WI38 (cell line): ENCODE data around the gene NT5DC3.

ENCODE experiments used
- H3K4me3 ChIP-seq: 2 replicates; pipeline ENCODE4 v1.5.1; 2011; ENCODE audit warnings: low read depth, mild to moderate bottlenecking, control low read depth, low read length
- CTCF ChIP-seq: IDR thresholded peaks from 2 replicates; pipeline ENCODE4 v1.5.1; 2012; ENCODE audit warnings: low read depth, mild to moderate bottlenecking, control low read depth, low read length

The NT5DC3 gene

GRCh38 chr12:103830730-103831320 lies 10.2 kb downstream of the NT5DC3 start:
- no peak for TF ChIP-seq CTCF
- H3K4me3 ChIP-seq, result no peak overlapping the region

GRCh38 chr12:103830025-103830725 lies 10.9 kb downstream of the NT5DC3 start:
- no peak for TF ChIP-seq CTCF
- no peak overlapping the region for H3K4me3 ChIP-seq

- no peak for TF ChIP-seq CTCF
- H3K4me3 ChIP-seq, result no peak overlapping the region
Observed at GRCh38 chr12:103829092-103829491, 11.9 kb downstream of the NT5DC3 start.

- H3K4me3 ChIP-seq, result no peak overlapping the region
- no peak for TF ChIP-seq CTCF
Observed at GRCh38 chr12:103827911-103828391, 13.1 kb downstream of the NT5DC3 start.

GRCh38 chr12:103824845-103825244 lies 16.2 kb downstream of the NT5DC3 start:
- no peak overlapping the region for H3K4me3 ChIP-seq
- no peak for TF ChIP-seq CTCF

- no peak for TF ChIP-seq CTCF
- no peak overlapping the region for H3K4me3 ChIP-seq
Observed at GRCh38 chr12:103824290-103824689, 16.7 kb downstream of the NT5DC3 start.

- H3K4me3 ChIP-seq, result no peak overlapping the region
- TF ChIP-seq CTCF, result no peak
Observed at GRCh38 chr12:103823871-103824270, 17.2 kb downstream of the NT5DC3 start.
